ENCODE measurements around the gene ANAPC7. TPM values are rescaled to one million over a fixed set of nuclear protein-coding genes. Genes with fewer than 3 reads are reported as not detected.
A peak's percentile ranks its signal among the peaks of the same experiment; 100 is the strongest.

ANAPC7 gene
- total RNA-seq, 2 experiments from 2014 or later = 84.7 to 136 TPM

DNA sequence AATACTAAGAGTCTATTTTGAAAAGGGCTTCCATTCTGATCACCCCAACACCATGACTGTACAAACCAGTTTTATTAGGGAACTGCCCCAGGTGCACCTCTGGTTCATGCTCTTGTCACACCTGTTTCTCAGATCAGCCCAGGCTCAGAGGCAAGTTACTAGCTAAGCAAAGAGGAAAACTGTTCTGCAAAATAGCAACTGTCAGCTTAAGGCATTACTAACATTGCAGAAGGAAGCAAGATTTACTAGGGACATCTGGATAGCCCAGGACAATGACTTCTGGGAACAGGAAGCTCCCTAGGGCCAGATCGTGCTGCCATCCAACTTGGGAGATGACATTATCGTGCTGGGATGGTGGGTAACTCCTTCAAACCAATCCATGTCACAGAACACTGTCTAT, 30.1 kb downstream of the ANAPC7 start:
- intact Hi-C loops (cut with micrococcal nuclease; ENCODE audit: unreplicated experiment) = loop anchor here (5.0 kb wide), 1 partner anchor 229 kb away; no protein-coding TSS in a partner anchor
- H3K4me2 ChIP-seq (ENCODE audit: low read length) = peak overlapping the region; percentile 33; the same call in 1 of the 2 replicates
- H3K27ac ChIP-seq (ENCODE audit: low read depth, low read length, poor library complexity, severe bottlenecking) = peak overlapping the region; percentile 73
- H3K79me2 ChIP-seq (ENCODE audit: insufficient read depth, low read depth, low read length) = peaks cover 4% of the 10 kb centered on the region; the same call in 1 of the 2 replicates
- no peak overlapping the region for H2AFZ ChIP-seq (ENCODE audit: low read length)
- H4K20me1 ChIP-seq (ENCODE audit: insufficient read depth, low read length) = no peaks in the 10 kb centered on the region
- H3K9me3 ChIP-seq (ENCODE audit: low read length) = no peaks in the 10 kb centered on the region
- TF ChIP-seq CTCF (conservative IDR thresholded peaks at IDR 0.05; ENCODE audit: low read length) = no peak
- no peak for TF ChIP-seq EZH2phosphoT487 (IDR thresholded peaks at IDR 0.05; ENCODE audit: borderline replicate concordance, low read depth, low read length)
- no peak overlapping the region for H3K4me3 ChIP-seq (ENCODE audit: low read depth, low read length, poor library complexity, severe bottlenecking)
- DNase-seq (ENCODE audit: low spot score) = peak; percentile 56
- H3K4me1 ChIP-seq (ENCODE audit: insufficient read depth, low read length, poor library complexity, severe bottlenecking) = peaks cover 76% of the 10 kb centered on the region
- CTCF ChIA-PET (ENCODE audit: unreplicated experiment) = interaction anchor here (0.5 kb wide), 1 partner anchor 64 kb away, joined by 4 read pairs; no protein-coding TSS in a partner anchor
- no TSS peak for BruUV-seq (replicated peaks)
- POLR2A ChIA-PET = interaction anchor here (0.5 to 2.3 kb wide), 5 partner anchors 12 to 226 kb away, joined by 3 to 9 read pairs (median 4); no protein-coding TSS in a partner anchor
- H3K36me3 ChIP-seq (ENCODE audit: insufficient read depth, low read length) = peaks cover 81% of the 10 kb centered on the region
- no peaks in the 10 kb centered on the region for H3K9me2 ChIP-seq (ENCODE audit: insufficient read depth, low read length)

DNA sequence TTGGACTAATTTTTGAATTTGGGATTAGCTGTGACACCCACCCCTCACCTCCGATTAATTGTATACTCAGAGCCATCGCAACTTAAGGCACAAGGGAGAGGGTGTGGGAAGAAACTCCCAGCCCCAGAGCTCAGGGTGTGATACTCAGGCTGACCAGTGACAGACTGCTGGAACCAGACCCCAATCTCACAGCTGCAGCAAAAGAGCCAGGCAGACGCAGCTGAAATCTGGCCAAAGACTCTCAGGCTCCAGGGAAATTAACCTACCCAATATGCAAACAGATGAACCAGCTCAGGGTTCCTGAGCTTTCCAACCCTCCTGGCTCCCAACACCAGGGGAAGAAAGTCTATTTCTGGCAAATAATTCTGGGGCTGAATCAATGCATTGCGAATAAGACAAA, 30.5 kb downstream of the ANAPC7 start:
- H3K9me2 ChIP-seq (ENCODE audit: insufficient read depth, low read length) = no peaks in the 10 kb centered on the region
- intact Hi-C loops (cut with micrococcal nuclease; ENCODE audit: unreplicated experiment) = loop anchor here (5.0 kb wide), 1 partner anchor 229 kb away; no protein-coding TSS in a partner anchor
- H4K20me1 ChIP-seq (ENCODE audit: insufficient read depth, low read length) = no peaks in the 10 kb centered on the region
- peaks cover 79% of the 10 kb centered on the region for H3K4me1 ChIP-seq (ENCODE audit: insufficient read depth, low read length, poor library complexity, severe bottlenecking)
- peaks cover 4% of the 10 kb centered on the region; the same call in 1 of the 2 replicates for H3K79me2 ChIP-seq (ENCODE audit: insufficient read depth, low read depth, low read length)
- no peak overlapping the region for H3K4me3 ChIP-seq (ENCODE audit: low read depth, low read length, poor library complexity, severe bottlenecking)
- peak overlapping the region; percentile 73 for H3K27ac ChIP-seq (ENCODE audit: low read depth, low read length, poor library complexity, severe bottlenecking)
- H3K9me3 ChIP-seq (ENCODE audit: low read length) = no peaks in the 10 kb centered on the region
- H3K36me3 ChIP-seq (ENCODE audit: insufficient read depth, low read length) = peaks cover 77% of the 10 kb centered on the region
- no peak for DNase-seq (ENCODE audit: low spot score)
- peak overlapping the region; percentile 33; the same call in 1 of the 2 replicates for H3K4me2 ChIP-seq (ENCODE audit: low read length)
- H2AFZ ChIP-seq (ENCODE audit: low read length) = no peak overlapping the region
- TF ChIP-seq EZH2phosphoT487 (IDR thresholded peaks at IDR 0.05; ENCODE audit: borderline replicate concordance, low read depth, low read length) (no peak), CTCF (conservative IDR thresholded peaks at IDR 0.05; ENCODE audit: low read length) (no peak)
- CTCF ChIA-PET (ENCODE audit: unreplicated experiment) = interaction anchor here (0.5 kb wide), 1 partner anchor 64 kb away, joined by 4 read pairs; no protein-coding TSS in a partner anchor
- BruUV-seq (replicated peaks) = no TSS peak
- POLR2A ChIA-PET = interaction anchor here (0.6 to 2.3 kb wide), 5 partner anchors 12 to 59 kb away, joined by 3 to 9 read pairs (median 3); no protein-coding TSS in a partner anchor

GRCh38 chr12:110372056-110372425, 31.5 kb downstream of the ANAPC7 start:
- CTCF ChIA-PET (ENCODE audit: unreplicated experiment) = interaction anchor here (1.2 to 1.5 kb wide), 2 partner anchors 50 to 59 kb away, joined by 3 to 4 read pairs; no protein-coding TSS in a partner anchor
- no peak for TF ChIP-seq CTCF (conservative IDR thresholded peaks at IDR 0.05; ENCODE audit: low read length)
- TF ChIP-seq EZH2phosphoT487 (IDR thresholded peaks at IDR 0.05; ENCODE audit: borderline replicate concordance, low read depth, low read length) = no peak
- DNase-seq (ENCODE audit: low spot score) = no peak
- Histone ChIP-seq H3K4me1 (ENCODE audit: insufficient read depth, low read length, poor library complexity, severe bottlenecking) (peaks cover 81% of the 10 kb centered on the region), H2AFZ (ENCODE audit: low read length) (no peak overlapping the region), H3K79me2 (ENCODE audit: insufficient read depth, low read depth, low read length) (no peaks in the 10 kb centered on the region), H3K27ac (ENCODE audit: low read depth, low read length, poor library complexity, severe bottlenecking) (peak overlapping the region; percentile 73), H3K36me3 (ENCODE audit: insufficient read depth, low read length) (peaks cover 67% of the 10 kb centered on the region), H3K9me2 (ENCODE audit: insufficient read depth, low read length) (no peaks in the 10 kb centered on the region), H3K4me3 (ENCODE audit: low read depth, low read length, poor library complexity, severe bottlenecking) (peak overlapping the region; percentile 35), H3K4me2 (ENCODE audit: low read length) (peak overlapping the region; percentile 56), H3K9me3 (ENCODE audit: low read length) (no peaks in the 10 kb centered on the region), H4K20me1 (ENCODE audit: insufficient read depth, low read length) (no peaks in the 10 kb centered on the region)
- no TSS peak for BruUV-seq (replicated peaks)
- intact Hi-C loops (cut with micrococcal nuclease; ENCODE audit: unreplicated experiment) = loop anchor here (5.0 kb wide), 1 partner anchor 230 kb away; no protein-coding TSS in a partner anchor
- POLR2A ChIA-PET = interaction anchor here (0.6 to 2.3 kb wide), 3 partner anchors 9 to 59 kb away, joined by 3 to 9 read pairs (median 7); no protein-coding TSS in a partner anchor

Data from OCI-LY7 (cell line).